Measurements from ENCODE around the gene CLMP. TPM values are rescaled to one million over a fixed set of nuclear protein-coding genes. Genes with fewer than 3 reads are reported as not detected.
"Not testable (repeated sequence)": the region's sequence is repeated elsewhere in the genome, so short reads cannot be mapped to it uniquely, and the experiment has no call there.

The CLMP gene
- total and polyA plus RNA-seq, 7 experiments from 2014 or later: 0.08 to 0.60 (median 0.27) TPM

- Mint-ChIP-seq H3K36me3 (peaks cover 24 to 74% (median 67%) of the 10 kb centered on the region in 5 donors), H3K4me1 (peaks cover 53 to 83% (median 71%) of the 10 kb centered on the region in 7 donors), H3K27ac (peak overlapping the region; percentile 92 to 100 (median 99)), H3K9me3 (peaks cover 0 to 16% (median 0%) of the 10 kb centered on the region in 11 donors), H3K4me3 (peak overlapping the region; percentile 87 to 100 (median 99))
- not testable (repeated sequence) for H3K27me3 Mint-ChIP-seq; H3K27me3 ChIP-seq (ENCODE audit: control insufficient read depth in 2 of 2, insufficient read depth in 2 of 2, low read length in 2 of 2); ATAC-seq; H3K9me3 ChIP-seq (ENCODE audit: control insufficient read depth in 2 of 3, low read length in 3 of 3); DNase-seq
- POLR2A ChIA-PET: interaction anchor here (0.5 to 24.1 kb wide), 9 partner anchors 12 to 1602 kb away, joined by 3 to 653 read pairs (median 6); no protein-coding TSS in a partner anchor
- intact Hi-C loops (cut with micrococcal nuclease): loop anchor here in 1 of 2 donors (10.0 kb wide), 1 partner anchor 194 kb away; no protein-coding TSS in a partner anchor
- Histone ChIP-seq H3K4me3 (ENCODE audit: low read length) (peak overlapping the region; percentile 91), H3K36me3 (ENCODE audit: control insufficient read depth in 2 of 3, insufficient read depth in 3 of 3, low read length in 3 of 3) (peaks cover 50 to 75% (median 58%) of the 10 kb centered on the region in 3 experiments), H3K4me1 (ENCODE audit: control insufficient read depth in 2 of 2, insufficient read depth in 2 of 2, low read length in 2 of 2) (peaks cover 52 to 72% of the 10 kb centered on the region in 2 donors), H3K27ac (ENCODE audit: low read depth, low read length) (peak overlapping the region; percentile 96)
- CTCF ChIA-PET: interaction anchor here (1.0 to 9.3 kb wide), 7 partner anchors 11 to 188 kb away, joined by 3 to 119 read pairs (median 4); no protein-coding TSS in a partner anchor
These were observed 135.8 kb downstream of the CLMP start for GRCh38 chr11:123059041-123059920.

- Histone ChIP-seq H3K9me3 (ENCODE audit: control insufficient read depth in 2 of 3, low read length in 3 of 3) (no peaks in the 10 kb centered on the region), H3K27ac (ENCODE audit: low read depth, low read length) (peak overlapping the region; percentile 96), H3K27me3 (ENCODE audit: control insufficient read depth in 2 of 2, insufficient read depth in 2 of 2, low read length in 2 of 2) (no peaks in the 10 kb centered on the region), H3K4me3 (ENCODE audit: low read length) (peak overlapping the region; percentile 91), H3K36me3 (ENCODE audit: control insufficient read depth in 2 of 3, insufficient read depth in 3 of 3, low read length in 3 of 3) (peaks cover 50 to 84% (median 58%) of the 10 kb centered on the region in 3 experiments), H3K4me1 (ENCODE audit: control insufficient read depth in 2 of 2, insufficient read depth in 2 of 2, low read length in 2 of 2) (peaks cover 51 to 68% of the 10 kb centered on the region in 2 donors)
- intact Hi-C loops (cut with micrococcal nuclease): loop anchor here (1.0 to 10.0 kb wide), 2 partner anchors 190 to 193 kb away; no protein-coding TSS in a partner anchor
- ChIA-PET CTCF (interaction anchor here (0.7 to 9.3 kb wide), 6 partner anchors 12 to 477 kb away, joined by 3 to 119 read pairs (median 6); no protein-coding TSS in a partner anchor), POLR2A (interaction anchor here (0.7 to 24.1 kb wide), 8 partner anchors 10 to 1740 kb away, joined by 4 to 653 read pairs (median 13); no protein-coding TSS in a partner anchor)
- DNase-seq (peak in 1 of 9 donors; percentile 48), ATAC-seq (no peak)
- Mint-ChIP-seq H3K9me3 (peaks cover 0 to 16% (median 0%) of the 10 kb centered on the region in 11 donors), H3K36me3 (peaks cover 24 to 75% (median 66%) of the 10 kb centered on the region in 5 donors), H3K4me3 (peak overlapping the region; percentile 87 to 100 (median 99)), H3K4me1 (peaks cover 54 to 79% (median 67%) of the 10 kb centered on the region in 7 donors), H3K27me3 (peaks cover 0 to 7% (median 0%) of the 10 kb centered on the region in 5 donors), H3K27ac (peak overlapping the region; percentile 86 to 100 (median 98))
These were observed 137.3 kb downstream of the CLMP start for GRCh38 chr11:123057661-123058305.

- Mint-ChIP-seq H3K36me3 (peaks cover 24 to 76% (median 66%) of the 10 kb centered on the region in 5 donors), H3K27me3 (peaks cover 0 to 5% (median 0%) of the 10 kb centered on the region in 5 donors), H3K4me1 (peaks cover 54 to 79% (median 67%) of the 10 kb centered on the region in 7 donors), H3K27ac (peak overlapping the region; percentile 78 to 100 (median 98)), H3K9me3 (peaks cover 0 to 10% (median 0%) of the 10 kb centered on the region in 11 donors), H3K4me3 (peak overlapping the region; percentile 74 to 100 (median 99))
- intact Hi-C loops (cut with micrococcal nuclease): loop anchor here in 1 of 2 donors (10.0 kb wide), 1 partner anchor 192 kb away; no protein-coding TSS in a partner anchor
- no peaks in the 10 kb centered on the region for H3K27me3 ChIP-seq (ENCODE audit: control insufficient read depth in 2 of 2, insufficient read depth in 2 of 2, low read length in 2 of 2)
- peaks cover 51 to 68% of the 10 kb centered on the region in 2 donors for H3K4me1 ChIP-seq (ENCODE audit: control insufficient read depth in 2 of 2, insufficient read depth in 2 of 2, low read length in 2 of 2)
- H3K4me3 ChIP-seq (ENCODE audit: low read length): peak overlapping the region; percentile 3
- ATAC-seq (no peak), DNase-seq (no peak)
- ChIA-PET CTCF (interaction anchor here (0.6 to 9.3 kb wide), 10 partner anchors 13 to 477 kb away, joined by 3 to 119 read pairs (median 6); no protein-coding TSS in a partner anchor), POLR2A (interaction anchor here (0.6 to 24.1 kb wide), 10 partner anchors 9 to 1707 kb away, joined by 3 to 653 read pairs (median 6); no protein-coding TSS in a partner anchor)
- no peaks in the 10 kb centered on the region for H3K9me3 ChIP-seq (ENCODE audit: control insufficient read depth in 2 of 3, low read length in 3 of 3)
- H3K36me3 ChIP-seq (ENCODE audit: control insufficient read depth in 2 of 3, insufficient read depth in 3 of 3, low read length in 3 of 3): peaks cover 50 to 81% (median 58%) of the 10 kb centered on the region in 3 experiments
- H3K27ac ChIP-seq (ENCODE audit: low read depth, low read length): peak overlapping the region; percentile 59
These were observed 138.1 kb downstream of the CLMP start for GRCh38 chr11:123056835-123057491.

DNA sequence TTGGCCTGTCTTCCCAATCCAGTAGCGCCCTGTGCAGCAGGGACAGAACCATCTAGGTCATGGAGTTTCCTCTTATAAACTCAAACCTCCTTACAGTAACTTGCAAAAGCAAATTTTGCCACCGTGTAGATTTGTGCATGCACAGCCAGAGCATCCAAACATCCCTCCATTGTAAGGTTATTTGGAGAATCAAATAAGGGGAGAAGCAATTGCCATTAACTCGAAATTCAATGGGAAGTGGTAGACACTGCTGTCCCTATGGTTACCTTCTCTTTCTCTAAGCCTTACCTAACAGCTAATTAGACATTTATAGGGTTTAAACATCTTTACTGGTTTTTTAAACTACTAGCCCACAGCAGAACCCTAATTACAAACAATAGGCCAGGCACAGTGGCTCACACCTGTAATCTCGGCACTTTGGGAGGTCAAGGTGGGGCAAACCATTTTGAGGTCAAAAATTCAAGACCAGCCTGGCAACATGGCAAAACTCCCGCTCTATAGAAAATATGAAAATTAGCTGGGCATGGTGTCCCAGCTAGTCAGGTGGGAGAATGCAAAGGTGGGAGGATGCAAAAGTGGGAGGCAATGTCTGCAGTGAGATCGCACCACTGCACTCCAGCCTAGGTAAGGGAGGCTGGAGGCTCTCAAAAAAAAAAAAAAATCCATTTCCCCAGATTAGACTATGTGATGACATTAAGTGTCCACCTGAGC is 139.7 kb downstream of the CLMP start:
- Histone ChIP-seq H3K4me1 (ENCODE audit: control insufficient read depth in 2 of 2, insufficient read depth in 2 of 2, low read length in 2 of 2) (peaks cover 51 to 63% of the 10 kb centered on the region in 2 donors), H3K36me3 (ENCODE audit: control insufficient read depth in 2 of 3, insufficient read depth in 3 of 3, low read length in 3 of 3) (peaks cover 42 to 68% (median 49%) of the 10 kb centered on the region in 3 experiments), H3K27me3 (ENCODE audit: control insufficient read depth in 2 of 2, insufficient read depth in 2 of 2, low read length in 2 of 2) (no peaks in the 10 kb centered on the region), H3K27ac (ENCODE audit: low read depth, low read length) (peak overlapping the region; percentile 59), H3K9me3 (ENCODE audit: control insufficient read depth in 2 of 3, low read length in 3 of 3) (no peaks in the 10 kb centered on the region), H3K4me3 (ENCODE audit: low read length) (peak overlapping the region; percentile 11)
- H3K27me3 Mint-ChIP-seq: no peaks in the 10 kb centered on the region
- H3K36me3 Mint-ChIP-seq: peaks cover 17 to 67% (median 51%) of the 10 kb centered on the region in 5 donors
- intact Hi-C loops (cut with micrococcal nuclease): loop anchor here in 1 of 2 donors (10.0 kb wide), 1 partner anchor 191 kb away; no protein-coding TSS in a partner anchor
- ChIA-PET CTCF (interaction anchor here (0.5 to 9.3 kb wide), 20 partner anchors 8 to 427 kb away, joined by 3 to 119 read pairs (median 4); no protein-coding TSS in a partner anchor), POLR2A (interaction anchor here (0.6 to 24.1 kb wide), 13 partner anchors 8 to 204 kb away, joined by 3 to 653 read pairs (median 5); partner anchors contain the start of gene HSPA8)
- ATAC-seq (no peak), DNase-seq (no peak)
- H3K27ac Mint-ChIP-seq: peak overlapping the region; percentile 76 to 100 (median 98)
- no peaks in the 10 kb centered on the region for H3K9me3 Mint-ChIP-seq
- H3K4me1 Mint-ChIP-seq: peaks cover 48 to 68% (median 64%) of the 10 kb centered on the region in 7 donors
- H3K4me3 Mint-ChIP-seq: peak overlapping the region; percentile 5 to 100 (median 90)

All from naive thymus-derived CD4-positive, alpha-beta T cell (primary cell).